SK-N-SH (cell line): Measurements from ENCODE around the gene PLEKHB1. TPM values are rescaled to one million over a fixed set of nuclear protein-coding genes. Genes with fewer than 3 reads are reported as not detected.

Experiments
- CTCF ChIA-PET: fragments of 300-600, 350-600 bp; formaldehyde crosslinking; extraction: SDS; loops from one replicate; lab custom pipeline; 2021; lab: Yijun Ruan, JAX
- POLR2A ChIA-PET: fragments of 350-600 bp; sonication (Branson Sonifier 250); formaldehyde crosslinking; extraction: SDS; loops from one replicate; lab custom pipeline; 2020; ENCODE audit warnings: antibody characterized with exemption, inconsistent platforms; lab: Yijun Ruan, JAX
- DNase-seq: peaks from one replicate; pipeline ENCODE4 v3.0.0; 2012
- H2AFZ ChIP-seq: fragments of 200-600 bp; sonication (generic); 2 replicates; pipeline ENCODE4 v1.8.1; 2016; ENCODE audit warnings: antibody characterized with exemption, mild to moderate bottlenecking, low read depth
- H3F3A ChIP-seq: fragments of 200-600 bp; sonication (generic); replicated peaks from 2 replicates; pipeline ENCODE3; 2016; ENCODE audit warnings: antibody characterized with exemption, mild to moderate bottlenecking; ENCODE audit not compliant: insufficient read depth
- H3K27ac ChIP-seq, 2 experiments: fragments of 200-500 bp in 1 of 2; fragments of 200-600 bp in 1 of 2; sonication (Bioruptor generic) in 1 of 2; sonication (generic), shearing (Covaris generic) in 1 of 2; 2 replicates each; pipeline versions ENCODE4 v1.5.1 to v1.6.1; 2014 to 2016; ENCODE audit warnings: low read depth in 2 of 2, inconsistent platforms in 1 of 2, low read length in 1 of 2, mild to moderate bottlenecking in 1 of 2, mixed read lengths in 1 of 2
- H3K27me3 ChIP-seq: fragments of 200-600 bp; sonication (generic), shearing (Covaris generic); 2 replicates; pipeline ENCODE4 v1.6.1; 2016; ENCODE audit warnings: mixed run types; ENCODE audit not compliant: insufficient read depth
- H3K36me3 ChIP-seq, 2 experiments: fragments of 200-500 bp in 1 of 2; fragments of 200-600 bp in 1 of 2; sonication (Bioruptor generic) in 1 of 2; sonication (generic) in 1 of 2; replicated peaks in 1 of 2; 2 replicates each; pipeline versions ENCODE3 to v1.5.1; 2014 to 2016; ENCODE audit warnings: low read length in 1 of 2, mild to moderate bottlenecking in 1 of 2; ENCODE audit not compliant: insufficient read depth in 2 of 2, control insufficient read depth in 1 of 2
- H3K4me1 ChIP-seq, 2 experiments: fragments of 200-500 bp in 1 of 2; fragments of 200-600 bp in 1 of 2; sonication (Bioruptor generic) in 1 of 2; sonication (generic), shearing (Covaris generic) in 1 of 2; 2 replicates each; pipeline versions ENCODE4 v1.5.1 to v1.6.1; 2014 to 2016; ENCODE audit warnings: low read depth in 1 of 2, low read length in 1 of 2, mixed run types in 1 of 2; ENCODE audit not compliant: insufficient read depth in 2 of 2, control insufficient read depth in 1 of 2
- H3K4me2 ChIP-seq: fragments of 200-600 bp; sonication (generic), shearing (Covaris generic); 2 replicates; pipeline ENCODE4 v1.6.1; 2017; ENCODE audit warnings: mixed run types
- H3K4me3 ChIP-seq, 2 experiments: fragments of 200-500 bp in 1 of 2; fragments of 200-600 bp in 1 of 2; sonication (Bioruptor generic) in 1 of 2; sonication (generic), shearing (Covaris generic) in 1 of 2; 2 replicates each; pipeline versions ENCODE4 v1.5.1 to v1.8.1; 2014 to 2016; ENCODE audit warnings: low read depth in 2 of 2, inconsistent platforms in 1 of 2, low read length in 1 of 2, mild to moderate bottlenecking in 1 of 2, mixed read lengths in 1 of 2, moderate library complexity in 1 of 2
- H3K79me2 ChIP-seq: fragments of 200-600 bp; sonication (generic); 2 replicates; pipeline ENCODE4 v1.8.1; 2017; ENCODE audit warnings: mild to moderate bottlenecking; ENCODE audit not compliant: insufficient read depth
- H3K9ac ChIP-seq: fragments of 200-600 bp; sonication (generic); 2 replicates; pipeline ENCODE4 v1.6.1; 2017; ENCODE audit warnings: mixed run types
- H3K9me2 ChIP-seq: fragments of 200-600 bp; sonication (generic); 2 replicates; pipeline ENCODE4 v1.6.1; 2017; ENCODE audit warnings: mixed run types
- H3K9me3 ChIP-seq: fragments of 200-600 bp; sonication (generic); 2 replicates; pipeline ENCODE4 v1.6.1; 2017; ENCODE audit warnings: mixed run types, mild to moderate bottlenecking, moderate library complexity
- H4K20me1 ChIP-seq: fragments of 200-600 bp; sonication (generic); 2 replicates; pipeline ENCODE4 v1.6.1; 2017; ENCODE audit warnings: mild to moderate bottlenecking, mixed run types; ENCODE audit not compliant: insufficient read depth
- CHD2 ChIP-seq: fragments of 150-350 bp; IDR thresholded peaks from 2 replicates; pipeline ENCODE4 v1.6.1; 2018; ENCODE audit warnings: low read length; ENCODE audit not compliant: partially characterized antibody
- EZH2phosphoT487 ChIP-seq: fragments of 200-600 bp; sonication (generic); IDR thresholded peaks from 2 replicates; pipeline ENCODE4 v1.6.1; 2017; ENCODE audit warnings: low read depth, mixed run types, mild to moderate bottlenecking, antibody characterized with exemption, moderate library complexity, borderline replicate concordance
- FOSL2 ChIP-seq: IDR thresholded peaks from 2 replicates; pipeline ENCODE4 v1.4.0; 2012; ENCODE audit warnings: low read depth, mild to moderate bottlenecking, moderate library complexity, borderline replicate concordance
- FOXM1 ChIP-seq: IDR thresholded peaks from 2 replicates; pipeline ENCODE4 v1.4.0; 2012; ENCODE audit warnings: low read depth, mild to moderate bottlenecking
- GATA2 ChIP-seq: sonication (generic); formaldehyde crosslinking; IDR thresholded peaks from 2 replicates; pipeline ENCODE4 v1.5.0; 2020; ENCODE audit warnings: mild to moderate bottlenecking, missing genetic modification reagents
- JUND ChIP-seq: IDR thresholded peaks from 2 replicates; pipeline ENCODE4 v1.4.0; 2012
- MXI1 ChIP-seq: IDR thresholded peaks from 2 replicates; pipeline ENCODE4 v1.6.1; 2012; ENCODE audit warnings: mild to moderate bottlenecking, low read depth, low read length, improper control_type of control experiment
- NRF1 ChIP-seq: IDR thresholded peaks from 2 replicates; pipeline ENCODE4 v1.6.1; 2012; ENCODE audit warnings: low read depth, mild to moderate bottlenecking, low read length
- RFX5 ChIP-seq: IDR thresholded peaks from 2 replicates; pipeline ENCODE4 v1.6.1; 2012; ENCODE audit warnings: mild to moderate bottlenecking, improper control_type of control experiment, low read length
- SMC3 ChIP-seq: IDR thresholded peaks from 2 replicates; pipeline ENCODE4 v1.6.1; 2012; ENCODE audit warnings: low read depth, low read length, improper control_type of control experiment
- TCF12 ChIP-seq: IDR thresholded peaks from 2 replicates; pipeline ENCODE4 v1.4.0; 2012
- WGBS: methylation state at CpG from one replicate; pipeline ENCODE4 v1.1.6; 2017; ENCODE audit warnings: low lambda C conversion rate; 5-methylcytosine and 5-hydroxymethylcytosine counted together
- polyA plus RNA-seq, 3 experiments: library from polyadenylated mRNA; depleted of rRNA; stranded (reverse); fragments of >200 nt; gene quantifications; 2 replicates each; pipeline ENCODE4 v1.2.3, GENCODE V29; 2012
- TF ChIP-seq, protein P1 (sequence below): fragments of 150-350 bp; IDR thresholded peaks from 2 replicates; pipeline ENCODE4 v1.6.1; 2016; ENCODE audit warnings: mild to moderate bottlenecking, low read depth, low read length
- TF ChIP-seq, protein P2 (sequence below): IDR thresholded peaks from 2 replicates; pipeline ENCODE4 v1.4.0; 2012; ENCODE audit warnings: low read depth, borderline replicate concordance
- TF ChIP-seq, protein P3 (sequence below): IDR thresholded peaks from 2 replicates; pipeline ENCODE4 v1.4.0; 2012; ENCODE audit warnings: low read depth
- TF ChIP-seq, protein P4 (sequence below): IDR thresholded peaks from 2 replicates; pipeline ENCODE4 v1.4.0; 2012; ENCODE audit warnings: low read depth, borderline replicate concordance
- TF ChIP-seq, protein P5 (sequence below): IDR thresholded peaks from 2 replicates; pipeline ENCODE4; 2012

Gene PLEKHB1
- polyA plus RNA-seq, 1 of the 3 experiments (the other 2 are of a cell fraction), result 10.2 TPM

DNA sequence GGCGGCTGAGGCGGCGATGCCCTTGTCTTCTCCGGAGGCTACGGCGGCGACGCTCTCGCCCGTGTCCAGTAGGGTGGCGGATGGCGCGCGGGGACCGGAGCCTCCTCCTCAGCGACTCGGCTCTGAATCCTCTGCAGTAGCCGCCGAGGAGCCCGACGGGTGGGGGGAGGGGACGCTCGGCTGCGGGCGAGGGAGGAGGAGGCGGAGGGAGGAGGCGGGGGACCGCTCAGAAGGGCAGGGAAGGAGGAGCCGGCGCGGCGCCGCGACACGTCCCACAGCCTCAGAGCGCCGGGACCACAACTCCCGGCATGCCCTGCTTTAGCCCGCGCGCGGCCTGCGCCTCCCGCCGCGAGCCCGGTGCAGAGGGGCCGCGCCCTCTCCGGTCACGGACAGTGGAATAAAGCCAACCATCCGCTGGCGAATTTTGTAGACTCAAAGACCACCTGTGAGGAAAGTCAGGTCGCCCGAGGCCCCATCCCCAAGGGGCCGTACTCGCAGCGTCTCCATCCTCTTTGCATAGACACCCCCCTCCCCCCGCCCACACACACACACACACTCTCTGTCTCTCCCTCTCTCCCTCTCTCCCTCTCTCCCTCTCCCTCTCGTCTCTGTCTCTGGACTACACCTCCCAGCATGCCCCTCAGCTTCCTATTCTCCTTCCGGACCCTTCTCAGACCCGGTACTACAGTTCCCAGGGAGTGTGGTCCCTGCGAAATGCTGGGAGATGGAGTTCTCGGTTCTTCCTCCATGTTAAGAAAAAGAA, 48.2 kb upstream of the PLEKHB1 start, which contains the start of gene FAM168A (continued):
- TF ChIP-seq, protein P1, sequence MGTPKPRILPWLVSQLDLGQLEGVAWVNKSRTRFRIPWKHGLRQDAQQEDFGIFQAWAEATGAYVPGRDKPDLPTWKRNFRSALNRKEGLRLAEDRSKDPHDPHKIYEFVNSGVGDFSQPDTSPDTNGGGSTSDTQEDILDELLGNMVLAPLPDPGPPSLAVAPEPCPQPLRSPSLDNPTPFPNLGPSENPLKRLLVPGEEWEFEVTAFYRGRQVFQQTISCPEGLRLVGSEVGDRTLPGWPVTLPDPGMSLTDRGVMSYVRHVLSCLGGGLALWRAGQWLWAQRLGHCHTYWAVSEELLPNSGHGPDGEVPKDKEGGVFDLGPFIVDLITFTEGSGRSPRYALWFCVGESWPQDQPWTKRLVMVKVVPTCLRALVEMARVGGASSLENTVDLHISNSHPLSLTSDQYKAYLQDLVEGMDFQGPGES, result no peak
- TF ChIP-seq, protein P2, sequence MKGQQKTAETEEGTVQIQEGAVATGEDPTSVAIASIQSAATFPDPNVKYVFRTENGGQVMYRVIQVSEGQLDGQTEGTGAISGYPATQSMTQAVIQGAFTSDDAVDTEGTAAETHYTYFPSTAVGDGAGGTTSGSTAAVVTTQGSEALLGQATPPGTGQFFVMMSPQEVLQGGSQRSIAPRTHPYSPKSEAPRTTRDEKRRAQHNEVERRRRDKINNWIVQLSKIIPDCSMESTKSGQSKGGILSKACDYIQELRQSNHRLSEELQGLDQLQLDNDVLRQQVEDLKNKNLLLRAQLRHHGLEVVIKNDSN, result no peak
- TF ChIP-seq CHD2, result peak; percentile 93
- no peak for TF ChIP-seq FOSL2
- TF ChIP-seq SMC3, result no peak
- TF ChIP-seq TCF12, result peak; percentile 18; the same call in 1 of the 2 replicates
- no peak for TF ChIP-seq GATA2 (CRISPR knock-in tag)

DNA sequence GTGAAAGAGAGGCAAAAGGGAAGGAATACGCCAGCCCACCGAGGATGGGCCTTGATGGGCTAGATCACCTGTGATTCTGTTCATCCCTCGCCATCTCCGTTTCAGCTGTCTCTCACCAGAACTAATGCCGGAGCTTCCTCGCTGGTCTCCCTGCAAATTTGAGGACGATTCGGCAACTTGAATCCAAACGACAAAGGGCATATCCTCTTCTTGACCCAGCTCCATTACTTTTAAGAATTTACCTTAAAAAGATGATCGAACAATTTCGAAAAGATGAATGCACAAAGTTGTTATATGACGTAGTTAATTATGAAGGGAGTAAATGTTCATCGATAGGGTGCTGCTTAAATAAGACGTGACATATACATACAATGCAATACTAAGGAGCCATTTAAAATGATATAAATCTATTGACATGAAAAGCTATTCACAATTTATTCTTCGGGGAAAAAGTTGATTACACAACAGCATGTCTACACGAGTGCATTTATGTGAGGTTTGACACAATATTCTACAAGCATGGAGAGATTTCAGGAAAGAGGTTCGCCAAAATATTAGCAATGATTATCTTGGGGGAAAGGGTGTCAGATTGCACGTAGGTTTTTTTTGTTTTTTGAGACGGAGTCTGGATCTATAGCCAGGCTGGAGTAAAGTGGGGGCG, 47.5 kb upstream of the PLEKHB1 start:
- no peaks in the 10 kb centered on the region for H4K20me1 ChIP-seq
- no peaks in the 10 kb centered on the region for H3K9me2 ChIP-seq
- DNase-seq, result no peak
- H3F3A ChIP-seq, result peaks cover 4% of the 10 kb centered on the region
- H3K27me3 ChIP-seq, result no peaks in the 10 kb centered on the region
- H3K9ac ChIP-seq, result peak overlapping the region; percentile 74
- peak overlapping the region; percentile 71 to 76 for H3K4me3 ChIP-seq
- H3K36me3 ChIP-seq, result no peaks in the 10 kb centered on the region
- H3K9me3 ChIP-seq, result no peaks in the 10 kb centered on the region
- WGBS, result 25% methylated on average over 20 of the region's 20 CpGs
- no peak for TF ChIP-seq FOSL2
- TF ChIP-seq JUND, result no peak
- TF ChIP-seq, protein P3, sequence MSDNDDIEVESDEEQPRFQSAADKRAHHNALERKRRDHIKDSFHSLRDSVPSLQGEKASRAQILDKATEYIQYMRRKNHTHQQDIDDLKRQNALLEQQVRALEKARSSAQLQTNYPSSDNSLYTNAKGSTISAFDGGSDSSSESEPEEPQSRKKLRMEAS, result peak; percentile 8
- CTCF ChIA-PET, result interaction anchor here (1.0 to 3.4 kb wide), 7 partner anchors 12 to 196 kb away, joined by 3 to 19 read pairs (median 4); no protein-coding TSS in a partner anchor
- H3K79me2 ChIP-seq, result peaks cover 40% of the 10 kb centered on the region
- H3K4me2 ChIP-seq, result peak overlapping the region; percentile 75
- peak overlapping the region; percentile 70 to 92 for H3K27ac ChIP-seq
- peaks cover 9 to 12% of the 10 kb centered on the region in 2 experiments; a peak in 3 of 4 replicates for H3K4me1 ChIP-seq
- POLR2A ChIA-PET, result interaction anchor here (0.7 to 1.3 kb wide), 10 partner anchors 27 to 974 kb away, joined by 3 to 6 read pairs (median 4); no protein-coding TSS in a partner anchor
- H2AFZ ChIP-seq, result peak overlapping the region; percentile 93

DNA sequence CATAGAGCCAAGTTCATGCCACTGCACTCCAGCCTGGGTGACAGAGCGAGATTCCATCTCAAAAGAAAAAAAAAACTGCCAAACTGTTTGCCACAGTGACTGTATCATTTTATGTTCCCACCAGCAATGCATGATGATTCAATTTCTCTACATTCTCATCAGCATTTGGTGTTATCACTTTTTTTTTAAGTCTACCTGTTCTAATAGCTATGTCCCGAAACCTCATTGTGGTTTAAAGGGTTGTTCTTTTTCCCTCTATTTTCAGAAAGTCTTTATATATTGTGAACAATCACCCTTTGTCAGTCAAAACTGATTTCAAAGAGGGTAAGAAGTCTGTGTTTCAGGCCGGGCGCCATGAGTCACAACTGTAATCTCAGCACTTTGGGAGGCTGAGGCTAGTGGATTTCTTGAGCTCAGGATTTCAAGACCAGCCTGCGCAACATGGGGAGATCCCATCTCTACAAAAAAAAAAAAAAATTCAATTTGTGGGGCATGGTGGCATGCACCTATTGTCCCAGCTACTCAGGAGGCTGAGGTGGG, 33.7 kb upstream of the PLEKHB1 start:
- ChIA-PET POLR2A (no interaction called here), CTCF (no interaction called here)
- H3K9me3 ChIP-seq, result no peaks in the 10 kb centered on the region
- H2AFZ ChIP-seq, result no peak overlapping the region
- no peaks in the 10 kb centered on the region for H4K20me1 ChIP-seq
- H3K79me2 ChIP-seq, result no peaks in the 10 kb centered on the region
- no peak overlapping the region for H3K9ac ChIP-seq
- H3K4me1 ChIP-seq, result no peaks in the 10 kb centered on the region
- no peak for DNase-seq
- WGBS, result 77% methylated on average over 5 of the region's 5 CpGs
- H3F3A ChIP-seq, result no peaks in the 10 kb centered on the region
- no peak overlapping the region for H3K27ac ChIP-seq
- H3K4me2 ChIP-seq, result no peak overlapping the region
- H3K27me3 ChIP-seq, result no peaks in the 10 kb centered on the region
- H3K4me3 ChIP-seq, result no peak overlapping the region
- no peaks in the 10 kb centered on the region for H3K36me3 ChIP-seq
- H3K9me2 ChIP-seq, result no peaks in the 10 kb centered on the region
- TF ChIP-seq, protein P4, sequence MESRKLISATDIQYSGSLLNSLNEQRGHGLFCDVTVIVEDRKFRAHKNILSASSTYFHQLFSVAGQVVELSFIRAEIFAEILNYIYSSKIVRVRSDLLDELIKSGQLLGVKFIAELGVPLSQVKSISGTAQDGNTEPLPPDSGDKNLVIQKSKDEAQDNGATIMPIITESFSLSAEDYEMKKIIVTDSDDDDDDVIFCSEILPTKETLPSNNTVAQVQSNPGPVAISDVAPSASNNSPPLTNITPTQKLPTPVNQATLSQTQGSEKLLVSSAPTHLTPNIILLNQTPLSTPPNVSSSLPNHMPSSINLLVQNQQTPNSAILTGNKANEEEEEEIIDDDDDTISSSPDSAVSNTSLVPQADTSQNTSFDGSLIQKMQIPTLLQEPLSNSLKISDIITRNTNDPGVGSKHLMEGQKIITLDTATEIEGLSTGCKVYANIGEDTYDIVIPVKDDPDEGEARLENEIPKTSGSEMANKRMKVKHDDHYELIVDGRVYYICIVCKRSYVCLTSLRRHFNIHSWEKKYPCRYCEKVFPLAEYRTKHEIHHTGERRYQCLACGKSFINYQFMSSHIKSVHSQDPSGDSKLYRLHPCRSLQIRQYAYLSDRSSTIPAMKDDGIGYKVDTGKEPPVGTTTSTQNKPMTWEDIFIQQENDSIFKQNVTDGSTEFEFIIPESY, result no peak
- TF ChIP-seq, protein P5, sequence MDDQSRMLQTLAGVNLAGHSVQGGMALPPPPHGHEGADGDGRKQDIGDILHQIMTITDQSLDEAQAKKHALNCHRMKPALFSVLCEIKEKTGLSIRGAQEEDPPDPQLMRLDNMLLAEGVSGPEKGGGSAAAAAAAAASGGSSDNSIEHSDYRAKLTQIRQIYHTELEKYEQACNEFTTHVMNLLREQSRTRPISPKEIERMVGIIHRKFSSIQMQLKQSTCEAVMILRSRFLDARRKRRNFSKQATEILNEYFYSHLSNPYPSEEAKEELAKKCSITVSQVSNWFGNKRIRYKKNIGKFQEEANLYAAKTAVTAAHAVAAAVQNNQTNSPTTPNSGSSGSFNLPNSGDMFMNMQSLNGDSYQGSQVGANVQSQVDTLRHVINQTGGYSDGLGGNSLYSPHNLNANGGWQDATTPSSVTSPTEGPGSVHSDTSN, result no peak
- TF ChIP-seq NRF1, result no peak
- TF ChIP-seq RFX5, result no peak
- TF ChIP-seq FOXM1, result no peak
- TF ChIP-seq GATA2 (CRISPR knock-in tag), result no peak
- TF ChIP-seq EZH2phosphoT487, result no peak
- TF ChIP-seq MXI1, result no peak
- TF ChIP-seq, protein P2, result no peak
